Spleen (tissue), 7 donors: ENCODE measurements around the gene SGSH.

Source experiments
- CTCF ChIP-seq, 11 experiments: fragments of 200-600 bp in 7 of 11; fragments of 450-650 bp in 4 of 11; sonication (generic) in 4 of 11; IDR thresholded peaks in 8 of 11; conservative IDR thresholded peaks in 3 of 11; 1 replicate in 7 of 11; 2 replicates in 4 of 11; pipeline versions ENCODE4 v1.4.0 to v1.8.0; 2016 to 2021; ENCODE audit warnings: antibody characterized with exemption in 11 of 11, inconsistent platforms in 4 of 11, mild to moderate bottlenecking in 1 of 11
- POLR2A ChIP-seq, 3 donors: fragments of 450-650 bp; IDR thresholded peaks; one replicate each; pipeline ENCODE4 v1.5.1; 2017; ENCODE audit warnings: antibody characterized with exemption in 3 of 3, mild to moderate bottlenecking in 1 of 3
- donor health status: DM: no; HTN: no; CAD: no; lungs with moderate emphysema.
- donor health status: DM: no; HTN: no; CAD: no.
- donor health status: DM: no; HTN: no; CAD: no.

- TF ChIP-seq CTCF (IDR thresholded peaks at IDR 0.05 in 8 of 11, conservative IDR thresholded peaks at IDR 0.05 in 3 of 11) (no peak), POLR2A (IDR thresholded peaks at IDR 0.05) (no peak)
Observed at GRCh38 chr17:80264205-80265075, 44.3 kb upstream of the SGSH start.
